Endothelial cell of umbilical vein (primary cell): Measurements from ENCODE around the gene IL36B. TPM values are rescaled to one million over a fixed set of nuclear protein-coding genes. Genes with fewer than 3 reads are reported as not detected.

Source experiments
- BruUV-seq: library from RNA; stranded (reverse); fragments of 400-500 nt; replicated peaks from 2 replicates; lab custom pipeline; 2021; lab: Mats Ljungman, UMichigan
- CTCF ChIA-PET: fragments of 300-600, 350-600 bp; sonication (Branson Sonifier 250); formaldehyde crosslinking; loops from one replicate; lab custom pipeline; 2021; ENCODE audit warnings: antibody characterized with exemption, inconsistent platforms; lab: Charles Lee
- POLR2A ChIA-PET: fragments of 300-600, 350-600 bp; sonication (Branson Sonifier 250); formaldehyde crosslinking; loops from one replicate; lab custom pipeline; 2021; ENCODE audit warnings: antibody characterized with exemption, inconsistent platforms; lab: Charles Lee
- DNase-seq: peaks from one replicate; pipeline ENCODE4 v3.0.0-alpha.2; 2011; ENCODE audit warnings: low read depth, low spot score
- FAIRE-seq: peaks from 2 replicates; lab custom pipeline; 2011; peaks lifted over from hg19 to GRCh38; lab: Jason Lieb, UNC
- H2AFZ ChIP-seq: 2 replicates; pipeline ENCODE4 v1.6.0; 2012; ENCODE audit warnings: low read depth, low read length, control low read depth, inconsistent platforms
- H3K27ac ChIP-seq: 2 replicates; pipeline ENCODE4 v1.5.1; 2011; ENCODE audit warnings: low read depth, mild to moderate bottlenecking, control low read depth, low read length, moderate library complexity; ENCODE audit not compliant: insufficient read depth
- H3K27me3 ChIP-seq, 2 experiments: 2 replicates each; pipeline versions ENCODE4 v1.6.0 to v1.6.1; 2011; ENCODE audit warnings: low read length in 2 of 2, mixed read lengths in 1 of 2; ENCODE audit not compliant: control insufficient read depth in 2 of 2, insufficient read depth in 2 of 2
- H3K36me3 ChIP-seq, 2 experiments: 2 replicates in 1 of 2; 3 replicates in 1 of 2; pipeline ENCODE4 v1.5.1; 2011; ENCODE audit warnings: low read length in 2 of 2, mild to moderate bottlenecking in 1 of 2, moderate library complexity in 1 of 2; ENCODE audit not compliant: control insufficient read depth in 2 of 2, insufficient read depth in 2 of 2; ENCODE audit errors: extremely low read depth in 1 of 2
- H3K4me1 ChIP-seq: 3 replicates; pipeline ENCODE4 v1.5.1; 2011; ENCODE audit warnings: mild to moderate bottlenecking, low read length; ENCODE audit not compliant: control insufficient read depth, insufficient read depth; ENCODE audit errors: extremely low read depth
- H3K4me2 ChIP-seq: 2 replicates; pipeline ENCODE4 v1.6.1; 2011; ENCODE audit warnings: low read length, control low read depth, mixed read lengths; ENCODE audit not compliant: insufficient read depth
- H3K4me3 ChIP-seq, 3 experiments: fragments of 200-600 bp in 1 of 3; sonication (generic), shearing (Covaris generic) in 1 of 3; replicated peaks in 1 of 3; 2 replicates each; pipeline ENCODE4 v1.5.1; 2011 to 2016; ENCODE audit warnings: control low read depth in 3 of 3, low read length in 3 of 3, mild to moderate bottlenecking in 2 of 3, inconsistent platforms in 1 of 3, low read depth in 1 of 3, moderate library complexity in 1 of 3; ENCODE audit not compliant: insufficient read depth in 1 of 3
- H3K79me2 ChIP-seq: 2 replicates; pipeline ENCODE4 v1.6.0; 2012; ENCODE audit warnings: low read length, inconsistent platforms; ENCODE audit not compliant: control insufficient read depth, insufficient read depth
- H3K9ac ChIP-seq: replicated peaks from 2 replicates; pipeline ENCODE3; 2011; ENCODE audit warnings: low read length, control low read depth; ENCODE audit not compliant: insufficient read depth; ENCODE audit errors: extremely low read depth
- H3K9me1 ChIP-seq: replicated peaks from 3 replicates; pipeline ENCODE4 v1.6.0; 2011; ENCODE audit warnings: mild to moderate bottlenecking, low read length; ENCODE audit not compliant: control insufficient read depth, insufficient read depth; ENCODE audit errors: extremely low read depth
- H3K9me3 ChIP-seq: replicated peaks from 2 replicates; pipeline ENCODE4 v1.5.1; 2012; ENCODE audit warnings: low read length, inconsistent platforms; ENCODE audit not compliant: control insufficient read depth, insufficient read depth
- H4K20me1 ChIP-seq: replicated peaks from 2 replicates; pipeline ENCODE3; 2011; ENCODE audit warnings: mild to moderate bottlenecking, low read length; ENCODE audit not compliant: control insufficient read depth, insufficient read depth; ENCODE audit errors: extremely low read depth
- EZH2 ChIP-seq: IDR thresholded peaks from 2 replicates; pipeline ENCODE4 v1.6.1; 2012; ENCODE audit warnings: borderline replicate concordance, low read depth, mild to moderate bottlenecking, moderate library complexity, low read length, inconsistent platforms; ENCODE audit not compliant: severe bottlenecking
- FOS ChIP-seq: IDR thresholded peaks from 2 replicates; pipeline ENCODE4 v1.6.1; 2011; ENCODE audit warnings: mild to moderate bottlenecking, low read length, moderate library complexity, borderline replicate concordance; ENCODE audit not compliant: insufficient read depth
- GATA2 ChIP-seq: IDR thresholded peaks from 2 replicates; pipeline ENCODE4 v1.7.0; 2011; ENCODE audit warnings: low read depth, mild to moderate bottlenecking, moderate library complexity, mixed read lengths, low read length; ENCODE audit not compliant: insufficient read length, insufficient read depth
- JUN ChIP-seq: IDR thresholded peaks from 2 replicates; pipeline ENCODE4 v1.6.1; 2011; ENCODE audit warnings: borderline replicate concordance, low read depth; ENCODE audit not compliant: insufficient read length, insufficient read depth
- MYC ChIP-seq: IDR thresholded peaks from one replicate; pipeline ENCODE4 v1.6.1; 2011; ENCODE audit warnings: mild to moderate bottlenecking, low read depth, low read length
- POLR2A ChIP-seq: IDR thresholded peaks from 2 replicates; pipeline ENCODE4 v1.6.1; 2012; ENCODE audit warnings: low read depth, mild to moderate bottlenecking, control low read depth, low read length
- POLR2AphosphoS5 ChIP-seq: IDR thresholded peaks from 2 replicates; pipeline ENCODE4 v1.6.1; 2012; ENCODE audit warnings: low read depth, mild to moderate bottlenecking, control low read depth, low read length, moderate library complexity; ENCODE audit not compliant: insufficient read depth
- dilution Hi-C: fragments of 300-500 bp; cut with MboI; formaldehyde crosslinking; loops from one replicate; pipeline ENCODE4 v1.15.0; 2019; ENCODE audit warnings: low sequenced_read_pairs; ENCODE audit not compliant: extremely low pct_ligation_motif_present
- intact Hi-C: fragments of 100-400 bp; cut with micrococcal nuclease; formaldehyde crosslinking; loops from one replicate; pipeline ENCODE4 v1.10.0; 2022
- polyA plus RNA-seq, 4 experiments: library from polyadenylated mRNA; depleted of rRNA in 3 of 4; stranded (reverse) in 3 of 4; unstranded in 1 of 4; fragments of >200 nt; gene quantifications; 2 replicates each; pipeline versions ENCODE4 v1.2.1 to v1.2.3, GENCODE V29; 2011 to 2012; ENCODE audit warnings: missing spikeins in 1 of 4
- total RNA-seq: library from RNA; stranded (reverse); gene quantifications from 2 replicates; pipeline ENCODE4 v1.2.3, GENCODE V29; 2021
- TF ChIP-seq, protein P1 (sequence below), 2 donors: IDR thresholded peaks; 1 replicate in 1 of 2; 2 replicates in 1 of 2; pipeline ENCODE4 v1.5.1; 2011; ENCODE audit warnings: low read length in 2 of 2, mild to moderate bottlenecking in 2 of 2, moderate library complexity in 2 of 2, control low read depth in 1 of 2, inconsistent platforms in 1 of 2, low read depth in 1 of 2; ENCODE audit not compliant: insufficient read depth in 1 of 2; ENCODE audit errors: extremely low read depth in 1 of 2
- TF ChIP-seq, protein P2 (sequence below): IDR thresholded peaks from 2 replicates; pipeline ENCODE4 v1.6.1; 2011; ENCODE audit not compliant: insufficient read depth, insufficient read length

IL36B gene
- total and polyA plus RNA-seq, 2 donors (not counting 3 experiments of a cell fraction or from before 2014, with no cell fraction given): not detected

- dilution Hi-C loops (no loop called here), intact Hi-C loops (no loop called here)
- H3K27ac ChIP-seq: no peak overlapping the region
- no peak overlapping the region for H3K9ac ChIP-seq
- no peaks in the 10 kb centered on the region for H3K36me3 ChIP-seq
- no peaks in the 10 kb centered on the region for H4K20me1 ChIP-seq
- BruUV-seq: no TSS peak
- TF ChIP-seq POLR2AphosphoS5 (no peak), MYC (no peak), POLR2A (no peak), FOS (no peak), GATA2 (no peak), JUN (no peak), EZH2 (no peak)
- TF ChIP-seq, protein P1, sequence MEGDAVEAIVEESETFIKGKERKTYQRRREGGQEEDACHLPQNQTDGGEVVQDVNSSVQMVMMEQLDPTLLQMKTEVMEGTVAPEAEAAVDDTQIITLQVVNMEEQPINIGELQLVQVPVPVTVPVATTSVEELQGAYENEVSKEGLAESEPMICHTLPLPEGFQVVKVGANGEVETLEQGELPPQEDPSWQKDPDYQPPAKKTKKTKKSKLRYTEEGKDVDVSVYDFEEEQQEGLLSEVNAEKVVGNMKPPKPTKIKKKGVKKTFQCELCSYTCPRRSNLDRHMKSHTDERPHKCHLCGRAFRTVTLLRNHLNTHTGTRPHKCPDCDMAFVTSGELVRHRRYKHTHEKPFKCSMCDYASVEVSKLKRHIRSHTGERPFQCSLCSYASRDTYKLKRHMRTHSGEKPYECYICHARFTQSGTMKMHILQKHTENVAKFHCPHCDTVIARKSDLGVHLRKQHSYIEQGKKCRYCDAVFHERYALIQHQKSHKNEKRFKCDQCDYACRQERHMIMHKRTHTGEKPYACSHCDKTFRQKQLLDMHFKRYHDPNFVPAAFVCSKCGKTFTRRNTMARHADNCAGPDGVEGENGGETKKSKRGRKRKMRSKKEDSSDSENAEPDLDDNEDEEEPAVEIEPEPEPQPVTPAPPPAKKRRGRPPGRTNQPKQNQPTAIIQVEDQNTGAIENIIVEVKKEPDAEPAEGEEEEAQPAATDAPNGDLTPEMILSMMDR (IDR thresholded peaks at IDR 0.05; ENCODE audit: extremely low read depth in 1 of 2, insufficient read depth in 1 of 2, low read depth in 1 of 2, low read length in 2 of 2): no peak
- TF ChIP-seq, protein P2, sequence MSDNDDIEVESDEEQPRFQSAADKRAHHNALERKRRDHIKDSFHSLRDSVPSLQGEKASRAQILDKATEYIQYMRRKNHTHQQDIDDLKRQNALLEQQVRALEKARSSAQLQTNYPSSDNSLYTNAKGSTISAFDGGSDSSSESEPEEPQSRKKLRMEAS: no peak
- no peak for FAIRE-seq
- ChIA-PET CTCF (no interaction called here), POLR2A (no interaction called here)
- peaks cover 0 to 6% of the 10 kb centered on the region in 2 experiments for H3K27me3 ChIP-seq
- H3K4me2 ChIP-seq: no peak overlapping the region
- H3K4me1 ChIP-seq: no peaks in the 10 kb centered on the region
- H3K79me2 ChIP-seq: no peaks in the 10 kb centered on the region
- no peaks in the 10 kb centered on the region for H3K9me1 ChIP-seq
- no peaks in the 10 kb centered on the region for H3K9me3 ChIP-seq
- no peak overlapping the region for H3K4me3 ChIP-seq
- DNase-seq: no peak
- H2AFZ ChIP-seq: no peak overlapping the region
These were observed 39.4 kb downstream of the IL36B start for GRCh38 chr2:113013336-113013661.
